ENCODE results near the gene N4BP2.
"Not testable (repeated sequence)": the region's sequence is repeated elsewhere in the genome, so short reads cannot be mapped to it uniquely, and the experiment has no call there.

Gene N4BP2

GRCh38 chr4:40056716-40057585 lies at the start of gene N4BP2:
Gene N4BP2, plus strand, starts transcription at chr4:40056850. Its CDS starts 40,491 bp downstream, at chr4:40097341.
- DNase-seq = peak; percentile 74

GRCh38 chr4:40016007-40016406 lies 40.6 kb upstream of the N4BP2 start:
- DNase-seq = no peak

GRCh38 chr4:40020221-40020620 lies 36.4 kb upstream of the N4BP2 start:
- DNase-seq = no peak

DNA sequence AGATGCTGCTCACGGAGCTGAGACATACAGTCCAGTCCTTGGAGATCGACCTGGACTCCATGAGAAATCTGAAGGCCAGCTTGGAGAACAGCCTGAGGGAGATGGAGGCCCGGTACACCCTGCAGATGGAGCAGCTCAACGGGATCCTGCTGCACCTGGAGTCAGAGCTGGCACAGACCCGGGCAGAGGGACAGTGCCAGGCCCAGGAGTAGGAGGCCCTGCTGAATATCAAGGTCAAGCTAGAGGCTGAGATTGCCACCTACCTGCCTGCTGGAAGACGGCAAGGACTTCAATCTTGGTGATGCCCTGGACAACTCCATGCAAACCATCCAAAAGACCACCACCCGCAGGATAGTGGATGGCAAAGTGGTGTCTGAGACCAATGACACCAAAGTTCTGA lies 35.5 kb upstream of the N4BP2 start:
- DNase-seq = not testable (repeated sequence)

DNA sequence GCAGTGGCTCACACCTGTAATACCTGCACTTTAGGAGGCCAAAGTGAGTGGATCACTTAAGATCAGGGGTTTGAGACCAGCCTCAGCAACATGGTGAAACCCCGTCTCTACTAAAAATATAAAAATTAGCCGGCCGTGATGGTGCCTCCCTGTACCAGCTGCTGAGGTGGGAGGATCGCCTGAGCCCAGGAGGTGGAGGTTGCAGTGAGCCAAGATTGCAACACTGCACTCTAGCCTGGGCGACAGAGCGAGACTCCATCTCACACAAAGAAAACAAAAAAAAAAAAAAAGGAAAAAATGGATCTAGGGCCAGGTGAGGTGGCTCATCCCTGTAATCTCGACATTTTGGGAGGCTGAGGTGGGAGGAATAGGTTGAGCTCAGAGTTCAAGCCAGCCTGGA lies 32.6 kb upstream of the N4BP2 start:
- DNase-seq = not testable (repeated sequence)

- DNase-seq = no peak
Measured at GRCh38 chr4:40032785-40033184, 23.9 kb upstream of the N4BP2 start.

DNA sequence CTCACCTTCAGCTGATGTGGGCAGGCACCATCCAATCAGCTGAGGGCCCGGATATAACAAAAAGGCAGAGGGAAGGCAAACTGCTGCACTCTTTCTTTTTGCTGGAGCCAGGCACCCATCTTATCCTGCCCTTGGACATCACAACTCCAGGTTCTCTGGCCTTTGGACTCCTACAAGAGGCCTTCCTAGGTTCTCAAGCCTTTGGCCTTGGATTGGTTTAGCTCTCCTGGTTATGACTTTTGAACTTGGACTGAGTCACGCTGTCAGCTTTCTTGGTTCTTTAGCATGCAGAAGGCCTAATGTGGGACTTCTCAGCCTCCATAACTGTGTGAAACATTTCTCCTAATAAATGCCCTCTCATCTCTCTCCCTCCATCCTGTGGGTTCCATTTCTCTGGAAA lies 23.0 kb upstream of the N4BP2 start:
- DNase-seq = no peak

DNA sequence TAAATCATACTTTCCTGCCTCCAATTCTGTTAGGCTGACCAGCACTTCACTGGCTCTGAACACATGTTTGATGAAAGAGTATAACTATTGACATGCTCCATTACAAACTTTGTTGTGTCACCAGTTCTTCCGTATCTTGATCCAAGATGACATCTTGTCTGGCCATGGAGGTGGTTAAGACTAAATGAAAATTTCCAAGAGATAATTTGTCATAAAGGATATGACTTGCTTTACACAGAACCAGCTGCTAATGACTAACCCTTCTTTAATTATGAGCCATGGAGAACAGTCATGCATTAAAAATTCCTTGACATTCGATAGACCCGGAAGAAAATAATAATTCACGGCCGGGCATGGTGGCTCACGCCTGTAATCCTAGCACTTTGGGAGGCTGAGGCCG lies 17.7 kb upstream of the N4BP2 start:
- no peak for DNase-seq

- DNase-seq = no peak
Measured at GRCh38 chr4:40040908-40041307, 15.7 kb upstream of the N4BP2 start.

DNA sequence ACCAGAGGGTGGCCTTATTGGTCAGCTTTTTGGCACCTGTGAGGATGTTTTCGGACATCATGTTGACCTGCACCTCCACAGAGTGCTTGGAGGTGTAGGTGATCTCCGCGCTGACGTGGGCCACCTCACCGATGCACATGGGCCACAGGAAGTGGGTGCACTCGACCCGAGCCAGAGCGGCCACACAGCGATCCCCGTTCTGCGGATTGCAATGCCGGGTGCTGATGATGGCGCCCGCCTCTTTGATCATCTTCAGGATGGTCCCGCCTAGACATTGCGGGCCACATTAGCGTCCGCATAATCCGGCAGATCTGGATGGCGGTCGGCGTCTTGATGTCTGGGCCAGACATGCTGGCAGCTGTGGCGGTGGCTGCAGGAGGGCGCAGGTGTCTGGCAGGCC lies 12.9 kb upstream of the N4BP2 start:
- no peak for DNase-seq

DNA sequence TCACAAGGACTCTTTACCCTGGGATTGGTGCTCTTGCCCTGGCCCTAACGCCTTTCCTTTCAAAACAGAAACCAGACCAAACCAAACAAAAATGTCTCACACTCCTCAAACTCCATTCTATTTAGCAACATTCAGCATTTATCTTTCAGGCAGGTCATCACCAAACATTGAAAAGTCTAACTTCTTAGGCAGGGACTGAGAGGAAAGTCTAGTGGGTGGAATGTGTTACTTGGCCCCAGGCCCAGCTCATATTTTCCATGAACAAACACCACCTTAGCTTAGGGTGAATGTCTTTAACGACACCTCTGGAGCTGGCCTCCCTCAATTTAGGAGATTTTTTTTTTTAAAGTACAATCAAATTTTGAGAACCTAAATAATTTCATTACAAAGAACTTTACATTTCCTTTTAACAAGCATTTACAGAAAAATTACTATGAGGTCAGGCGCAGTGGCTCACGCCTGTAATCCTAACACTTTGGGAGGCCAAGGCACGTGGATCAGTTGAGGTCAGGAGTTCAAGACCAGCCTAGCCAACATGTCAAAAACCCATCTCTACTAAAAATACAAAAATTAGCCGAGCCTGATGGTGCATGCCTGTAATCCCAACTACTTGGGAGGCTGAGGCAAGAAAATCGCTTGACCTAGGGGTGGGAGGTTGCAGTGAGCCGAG lies 10.2 kb upstream of the N4BP2 start:
- peak; percentile 30 for DNase-seq

GRCh38 chr4:40053161-40053560 lies 3.5 kb upstream of the N4BP2 start:
- no peak for DNase-seq

DNA sequence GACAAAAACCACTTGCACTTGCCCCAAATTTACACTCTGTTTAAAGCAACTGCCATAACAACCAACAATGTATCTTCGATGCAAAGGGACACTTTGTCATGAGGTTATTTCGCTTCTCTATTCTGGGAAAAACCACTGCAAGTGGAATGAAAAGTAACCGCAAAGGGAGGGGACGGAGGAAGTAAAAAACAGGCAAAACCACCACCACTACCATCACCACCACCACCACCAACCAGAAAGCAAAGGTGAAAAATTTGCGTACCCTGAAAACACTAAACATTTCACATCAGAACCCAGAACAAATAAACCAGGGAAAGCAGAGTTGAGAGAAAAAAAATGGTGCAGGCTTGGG lies 1.2 kb upstream of the N4BP2 start:
- DNase-seq = no peak

- peak; percentile 51 for DNase-seq
Measured at GRCh38 chr4:40055863-40056715, 561 bp upstream of the N4BP2 start.

- DNase-seq = peak; percentile 66
Measured at GRCh38 chr4:40057586-40058091, 989 bp downstream of the N4BP2 start.

- DNase-seq = no peak
Measured at GRCh38 chr4:40058121-40058520, 1.5 kb downstream of the N4BP2 start.

- DNase-seq = no peak
Measured at GRCh38 chr4:40058854-40059253, 2.2 kb downstream of the N4BP2 start.

DNA sequence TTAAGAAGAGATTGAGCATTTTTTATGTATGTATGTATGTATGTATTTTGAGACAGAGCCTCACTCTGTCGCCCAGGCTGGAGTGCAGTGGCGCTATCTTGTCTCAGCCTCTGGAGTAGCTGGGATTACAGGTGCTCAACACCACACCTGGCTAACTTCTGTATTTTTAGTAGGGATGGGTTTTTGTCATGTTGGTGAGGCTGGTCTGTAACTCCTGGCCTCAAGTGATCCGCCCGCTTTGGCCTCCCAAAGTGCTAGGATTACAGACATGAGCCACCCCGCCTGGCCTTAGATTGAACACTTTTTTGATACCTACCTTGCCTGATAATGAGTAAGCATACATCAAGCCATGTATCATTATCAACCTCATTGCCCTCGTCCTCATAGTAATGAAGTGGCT lies 2.7 kb downstream of the N4BP2 start:
- DNase-seq = no peak

DNA sequence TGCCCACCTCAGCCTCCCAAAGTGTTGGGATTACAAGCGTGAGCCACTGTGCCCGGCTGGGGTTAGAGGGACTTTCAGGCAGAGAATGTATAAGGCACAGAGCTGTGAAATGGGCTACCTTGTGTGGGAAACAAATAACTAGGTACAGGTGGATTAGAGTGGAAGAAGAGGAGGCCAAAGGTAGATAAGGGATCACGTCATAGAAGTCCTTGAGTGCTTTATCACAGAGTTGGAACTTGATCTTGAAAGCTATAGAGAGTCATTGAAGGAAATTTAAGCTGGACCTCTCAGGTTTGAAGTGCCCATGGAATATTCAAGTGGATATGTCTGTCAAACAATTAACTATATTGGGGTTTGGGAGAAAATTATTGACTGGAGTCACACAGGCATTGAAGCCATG lies 8.4 kb downstream of the N4BP2 start:
- no peak for DNase-seq

GRCh38 chr4:40066651-40067050 lies 10.0 kb downstream of the N4BP2 start:
- no peak for DNase-seq

DNA sequence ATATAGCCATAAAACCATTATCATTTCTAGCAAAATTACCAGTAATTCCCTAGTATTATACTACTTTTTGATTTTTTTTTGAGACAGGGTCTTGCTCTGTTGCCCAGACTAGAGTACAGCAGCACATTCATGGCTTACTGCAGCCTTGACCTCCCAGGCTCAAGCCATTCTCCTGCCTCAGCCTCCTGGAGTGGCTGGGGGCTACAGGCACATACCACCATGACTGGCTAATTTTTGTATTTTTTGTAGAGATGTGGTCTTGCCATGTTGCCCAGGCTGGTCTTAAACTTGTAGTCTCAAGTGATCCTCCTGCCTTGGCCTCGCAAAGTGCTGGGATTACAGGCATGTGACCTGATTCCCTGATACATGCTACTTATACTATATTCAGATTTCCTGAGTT lies 13.7 kb downstream of the N4BP2 start:
- no peak for DNase-seq

DNA sequence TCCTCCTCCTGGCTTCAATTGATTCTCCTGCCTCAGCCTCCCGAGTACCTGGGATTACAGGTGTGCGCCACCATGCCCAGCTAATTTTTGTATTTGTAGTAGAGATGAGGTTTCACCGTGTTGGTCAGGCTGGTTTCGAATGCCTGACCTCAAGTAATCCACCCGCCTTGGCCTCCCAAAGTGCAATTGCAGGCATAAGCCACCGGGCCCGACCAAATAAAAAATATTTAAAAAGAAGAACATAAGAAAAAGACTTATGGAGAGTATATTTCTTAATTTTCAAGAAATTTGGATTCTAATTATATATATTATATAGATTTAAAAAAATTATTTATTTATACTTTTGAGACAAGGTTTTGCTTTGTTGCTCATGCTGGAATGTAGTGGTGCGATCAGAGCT lies 29.8 kb downstream of the N4BP2 start:
- no peak for DNase-seq

- DNase-seq = no peak
Measured at GRCh38 chr4:40087799-40088366, 31.2 kb downstream of the N4BP2 start.

Measured in activated naive CD4-positive, alpha-beta T cell treated with Interleukin-2 at 50 U/mL for 16 hours (primary cell).